H9 (cell line): ENCODE measurements around the gene LIN7C. TPM values are rescaled to one million over a fixed set of nuclear protein-coding genes. Genes with fewer than 3 reads are reported as not detected.

Source experiments
- DNase-seq: peaks from one replicate; pipeline ENCODE4 v3.0.0-alpha.2; 2017
- H2AFZ ChIP-seq: one replicate; pipeline ENCODE4 v1.6.1; 2013; ENCODE audit warnings: mild to moderate bottlenecking, low read length, control low read depth, moderate library complexity
- H2AK5ac ChIP-seq: 2 replicates; pipeline ENCODE4 v1.6.1; 2013; ENCODE audit warnings: low read length, control low read depth, mixed read lengths; ENCODE audit not compliant: insufficient read length
- H2BK120ac ChIP-seq: one replicate; pipeline ENCODE4 v1.6.1; 2013; ENCODE audit warnings: low read depth, mild to moderate bottlenecking, low read length, control low read depth, inconsistent platforms; ENCODE audit not compliant: poor library complexity, severe bottlenecking
- H2BK12ac ChIP-seq: 2 replicates; pipeline ENCODE4 v1.6.1; 2013; ENCODE audit warnings: low read length, control low read depth, mixed read lengths, low read depth; ENCODE audit not compliant: insufficient read length
- H2BK15ac ChIP-seq: 2 replicates; pipeline ENCODE4 v1.6.1; 2013; ENCODE audit warnings: low read depth, low read length, control low read depth
- H2BK20ac ChIP-seq: one replicate; pipeline ENCODE4 v1.6.1; 2013; ENCODE audit warnings: low read depth, mild to moderate bottlenecking, low read length, control low read depth, inconsistent platforms; ENCODE audit not compliant: poor library complexity, severe bottlenecking
- H2BK5ac ChIP-seq: 2 replicates; pipeline ENCODE4 v1.6.1; 2013; ENCODE audit warnings: low read length, control low read depth, mixed read lengths; ENCODE audit not compliant: insufficient read length
- H3K14ac ChIP-seq: 2 replicates; pipeline ENCODE4 v1.6.1; 2013; ENCODE audit warnings: low read length, control low read depth; ENCODE audit not compliant: insufficient read depth
- H3K18ac ChIP-seq: 2 replicates; pipeline ENCODE4 v1.6.1; 2013; ENCODE audit warnings: low read depth, mild to moderate bottlenecking, mixed read lengths, low read length, control low read depth; ENCODE audit not compliant: insufficient read length
- H3K23ac ChIP-seq: 2 replicates; pipeline ENCODE4 v1.6.1; 2013; ENCODE audit warnings: low read length, control low read depth, mixed read lengths, low read depth; ENCODE audit not compliant: insufficient read length
- H3K23me2 ChIP-seq: 2 replicates; pipeline ENCODE4 v1.6.1; 2013; ENCODE audit warnings: low read depth, mild to moderate bottlenecking, mixed read lengths, low read length, control low read depth; ENCODE audit not compliant: insufficient read length, poor library complexity, severe bottlenecking
- H3K27ac ChIP-seq: 2 replicates; pipeline ENCODE4 v1.5.1; 2013; ENCODE audit warnings: low read length, control low read depth, mixed read lengths, low read depth; ENCODE audit not compliant: insufficient read length
- H3K27me3 ChIP-seq: 2 replicates; pipeline ENCODE4 v1.6.1; 2013; ENCODE audit warnings: low read length, control low read depth, inconsistent platforms; ENCODE audit not compliant: insufficient read depth
- H3K4ac ChIP-seq: 2 replicates; pipeline ENCODE4 v1.6.1; 2013; ENCODE audit warnings: low read depth, mild to moderate bottlenecking, control low read depth, inconsistent platforms, low read length, moderate library complexity
- H3K4me1 ChIP-seq: 2 replicates; pipeline ENCODE4 v1.6.1; 2013; ENCODE audit warnings: low read length, control low read depth, inconsistent platforms; ENCODE audit not compliant: insufficient read depth
- H3K4me2 ChIP-seq: 2 replicates; pipeline ENCODE4 v1.6.1; 2013; ENCODE audit warnings: low read length, control low read depth, mixed read lengths; ENCODE audit not compliant: insufficient read length, insufficient read depth
- H3K56ac ChIP-seq: 2 replicates; pipeline ENCODE4 v1.6.1; 2013; ENCODE audit warnings: low read depth, mild to moderate bottlenecking, mixed read lengths, low read length, control low read depth; ENCODE audit not compliant: insufficient read length
- H3K79me1 ChIP-seq: 2 replicates; pipeline ENCODE4 v1.6.1; 2013; ENCODE audit warnings: low read depth, mild to moderate bottlenecking, moderate library complexity, low read length, control low read depth, inconsistent platforms; ENCODE audit not compliant: insufficient read depth, poor library complexity, severe bottlenecking
- H3K79me2 ChIP-seq: 2 replicates; pipeline ENCODE4 v1.6.1; 2013; ENCODE audit warnings: low read length, control low read depth, inconsistent platforms; ENCODE audit not compliant: insufficient read depth
- H3K9ac ChIP-seq: 2 replicates; pipeline ENCODE4 v1.6.1; 2013; ENCODE audit warnings: low read length, control low read depth, mixed read lengths; ENCODE audit not compliant: insufficient read length; ENCODE audit errors: extremely low read depth
- H3K9me3 ChIP-seq: one replicate; pipeline ENCODE4 v1.6.1; 2013; ENCODE audit warnings: low read depth, low read length, inconsistent platforms; ENCODE audit not compliant: control insufficient read depth
- H3T11ph ChIP-seq: one replicate; pipeline ENCODE4 v1.6.1; 2013; ENCODE audit warnings: mild to moderate bottlenecking, low read length, control low read depth, inconsistent platforms
- H4K20me1 ChIP-seq: one replicate; pipeline ENCODE4 v1.6.1; 2013; ENCODE audit not compliant: control insufficient read depth, insufficient read length, insufficient read depth
- H4K5ac ChIP-seq: 2 replicates; pipeline ENCODE4 v1.6.1; 2013; ENCODE audit warnings: low read depth, mild to moderate bottlenecking, mixed read lengths, low read length, control low read depth; ENCODE audit not compliant: insufficient read length
- H4K8ac ChIP-seq: replicated peaks from 2 replicates; pipeline ENCODE4 v1.6.1; 2013; ENCODE audit warnings: low read length, control low read depth, mixed read lengths, low read depth; ENCODE audit not compliant: insufficient read length
- H4K91ac ChIP-seq: 2 replicates; pipeline ENCODE4 v1.6.1; 2013; ENCODE audit warnings: low read depth, mild to moderate bottlenecking, moderate library complexity, mixed read lengths, low read length, control low read depth; ENCODE audit not compliant: insufficient read length
- H3K27ac Mint-ChIP-seq, 3 experiments: 2 replicates in 2 of 3; 3 replicates in 1 of 3; pipeline ENCODE4 v1.8.0; 2020 to 2021; ENCODE audit warnings: mixed read lengths in 3 of 3, mild to moderate bottlenecking in 1 of 3, moderate library complexity in 1 of 3
- H3K27me3 Mint-ChIP-seq: 2 replicates; pipeline ENCODE4 v1.8.0; 2021; ENCODE audit warnings: low read depth, mild to moderate bottlenecking, moderate library complexity, mixed read lengths
- H3K36me3 Mint-ChIP-seq, 3 experiments: 2 replicates in 2 of 3; 3 replicates in 1 of 3; pipeline ENCODE4 v1.8.0; 2020 to 2021; ENCODE audit warnings: low read depth in 3 of 3, mixed read lengths in 3 of 3; ENCODE audit not compliant: insufficient read depth in 1 of 3
- H3K4me1 Mint-ChIP-seq, 2 experiments: 2 replicates each; pipeline ENCODE4 v1.8.0; 2020; ENCODE audit warnings: mixed read lengths in 2 of 2
- H3K4me3 Mint-ChIP-seq, 2 experiments: 2 replicates in 1 of 2; 3 replicates in 1 of 2; pipeline ENCODE4 v1.8.0; 2020 to 2021; ENCODE audit warnings: mild to moderate bottlenecking in 2 of 2, mixed read lengths in 2 of 2, moderate library complexity in 1 of 2
- H3K9me3 Mint-ChIP-seq, 2 experiments: 2 replicates in 1 of 2; 3 replicates in 1 of 2; pipeline ENCODE4 v1.8.0; 2020; ENCODE audit warnings: mild to moderate bottlenecking in 2 of 2, mixed read lengths in 2 of 2, moderate library complexity in 1 of 2
- WGBS: extraction: QIAGEN DNeasy Blood & Tissue Kit; methylation state at CpG from one replicate; pipeline ENCODE4 v1.1.7; 2013; ENCODE audit warnings: missing lambda C conversion rate, low lambda C conversion rate, mixed read lengths; ENCODE audit not compliant: insufficient read length; ENCODE audit errors: extremely low coverage; 5-methylcytosine and 5-hydroxymethylcytosine counted together
- total RNA-seq: library from RNA; stranded (reverse); gene quantifications from 2 replicates; pipeline ENCODE4 v1.2.1, GENCODE V29; 2021
- TF ChIP-seq, protein P1 (sequence below): fragments of 200-600 bp; sonication (generic); conservative IDR thresholded peaks from 3 replicates; pipeline ENCODE4 v1.8.0; 2021; ENCODE audit warnings: antibody characterized with exemption, mild to moderate bottlenecking

LIN7C gene
- total RNA-seq, 1 experiment from 2014 or later, result 40.0 TPM

GRCh38 chr11:27464289-27464696 lies 42.3 kb downstream of the LIN7C start:
- Histone ChIP-seq H3K23me2 (peaks cover 4% of the 10 kb centered on the region), H4K5ac (peak overlapping the region; percentile 24), H2BK15ac (no peak overlapping the region), H3K79me2 (peaks cover 49% of the 10 kb centered on the region; the same call in 1 of the 2 replicates), H3K4me1 (peaks cover 11% of the 10 kb centered on the region), H3T11ph (no peak overlapping the region), H2BK20ac (no peak overlapping the region), H3K23ac (no peak overlapping the region), H4K91ac (no peak overlapping the region), H2AK5ac (no peak overlapping the region), H3K79me1 (peaks cover 9% of the 10 kb centered on the region), H3K9ac (no peak overlapping the region), H3K56ac (no peak overlapping the region), H4K8ac (no peak overlapping the region), H3K27ac (peak overlapping the region; percentile 65), H4K20me1 (no peaks in the 10 kb centered on the region), H3K27me3 (no peaks in the 10 kb centered on the region), H3K9me3 (no peaks in the 10 kb centered on the region), H3K4me2 (no peak overlapping the region), H3K18ac (no peak overlapping the region), H2AFZ (no peak overlapping the region), H3K4ac (no peak overlapping the region), H3K14ac (no peak overlapping the region), H2BK5ac (no peak overlapping the region), H2BK120ac (no peak overlapping the region), H2BK12ac (peak overlapping the region; percentile 82)
- peak overlapping the region in 2 of 3 experiments; percentile 9 to 76; a peak in 3 of 7 replicates for H3K27ac Mint-ChIP-seq
- H3K36me3 Mint-ChIP-seq, result peaks cover 9 to 36% (median 32%) of the 10 kb centered on the region in 3 experiments
- H3K27me3 Mint-ChIP-seq, result no peaks in the 10 kb centered on the region
- H3K4me1 Mint-ChIP-seq, result peaks cover 70 to 81% of the 10 kb centered on the region in 2 experiments
- no peaks in the 10 kb centered on the region; a peak in 1 of 5 replicates for H3K9me3 Mint-ChIP-seq
- H3K4me3 Mint-ChIP-seq, result no peak overlapping the region; a peak in 1 of 5 replicates
- no peak for DNase-seq
- WGBS, result no CpG with 5 or more reads among the region's 2 CpGs
- TF ChIP-seq, protein P1, sequence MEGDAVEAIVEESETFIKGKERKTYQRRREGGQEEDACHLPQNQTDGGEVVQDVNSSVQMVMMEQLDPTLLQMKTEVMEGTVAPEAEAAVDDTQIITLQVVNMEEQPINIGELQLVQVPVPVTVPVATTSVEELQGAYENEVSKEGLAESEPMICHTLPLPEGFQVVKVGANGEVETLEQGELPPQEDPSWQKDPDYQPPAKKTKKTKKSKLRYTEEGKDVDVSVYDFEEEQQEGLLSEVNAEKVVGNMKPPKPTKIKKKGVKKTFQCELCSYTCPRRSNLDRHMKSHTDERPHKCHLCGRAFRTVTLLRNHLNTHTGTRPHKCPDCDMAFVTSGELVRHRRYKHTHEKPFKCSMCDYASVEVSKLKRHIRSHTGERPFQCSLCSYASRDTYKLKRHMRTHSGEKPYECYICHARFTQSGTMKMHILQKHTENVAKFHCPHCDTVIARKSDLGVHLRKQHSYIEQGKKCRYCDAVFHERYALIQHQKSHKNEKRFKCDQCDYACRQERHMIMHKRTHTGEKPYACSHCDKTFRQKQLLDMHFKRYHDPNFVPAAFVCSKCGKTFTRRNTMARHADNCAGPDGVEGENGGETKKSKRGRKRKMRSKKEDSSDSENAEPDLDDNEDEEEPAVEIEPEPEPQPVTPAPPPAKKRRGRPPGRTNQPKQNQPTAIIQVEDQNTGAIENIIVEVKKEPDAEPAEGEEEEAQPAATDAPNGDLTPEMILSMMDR, result no peak
